SIG-M5 (cell line): Measurements from ENCODE around the gene PRPF38B.
A peak's percentile ranks its signal among the peaks of the same experiment; 100 is the strongest.
"Not testable (repeated sequence)": the region's sequence is repeated elsewhere in the genome, so short reads cannot be mapped to it uniquely, and the experiment has no call there.

ENCODE experiments used
- DNase-seq: peaks from one replicate; lab custom pipeline; 2025; lab: John Stamatoyannopoulos, UW

The PRPF38B gene, protein sequence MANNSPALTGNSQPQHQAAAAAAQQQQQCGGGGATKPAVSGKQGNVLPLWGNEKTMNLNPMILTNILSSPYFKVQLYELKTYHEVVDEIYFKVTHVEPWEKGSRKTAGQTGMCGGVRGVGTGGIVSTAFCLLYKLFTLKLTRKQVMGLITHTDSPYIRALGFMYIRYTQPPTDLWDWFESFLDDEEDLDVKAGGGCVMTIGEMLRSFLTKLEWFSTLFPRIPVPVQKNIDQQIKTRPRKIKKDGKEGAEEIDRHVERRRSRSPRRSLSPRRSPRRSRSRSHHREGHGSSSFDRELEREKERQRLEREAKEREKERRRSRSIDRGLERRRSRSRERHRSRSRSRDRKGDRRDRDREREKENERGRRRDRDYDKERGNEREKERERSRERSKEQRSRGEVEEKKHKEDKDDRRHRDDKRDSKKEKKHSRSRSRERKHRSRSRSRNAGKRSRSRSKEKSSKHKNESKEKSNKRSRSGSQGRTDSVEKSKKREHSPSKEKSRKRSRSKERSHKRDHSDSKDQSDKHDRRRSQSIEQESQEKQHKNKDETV

DNA sequence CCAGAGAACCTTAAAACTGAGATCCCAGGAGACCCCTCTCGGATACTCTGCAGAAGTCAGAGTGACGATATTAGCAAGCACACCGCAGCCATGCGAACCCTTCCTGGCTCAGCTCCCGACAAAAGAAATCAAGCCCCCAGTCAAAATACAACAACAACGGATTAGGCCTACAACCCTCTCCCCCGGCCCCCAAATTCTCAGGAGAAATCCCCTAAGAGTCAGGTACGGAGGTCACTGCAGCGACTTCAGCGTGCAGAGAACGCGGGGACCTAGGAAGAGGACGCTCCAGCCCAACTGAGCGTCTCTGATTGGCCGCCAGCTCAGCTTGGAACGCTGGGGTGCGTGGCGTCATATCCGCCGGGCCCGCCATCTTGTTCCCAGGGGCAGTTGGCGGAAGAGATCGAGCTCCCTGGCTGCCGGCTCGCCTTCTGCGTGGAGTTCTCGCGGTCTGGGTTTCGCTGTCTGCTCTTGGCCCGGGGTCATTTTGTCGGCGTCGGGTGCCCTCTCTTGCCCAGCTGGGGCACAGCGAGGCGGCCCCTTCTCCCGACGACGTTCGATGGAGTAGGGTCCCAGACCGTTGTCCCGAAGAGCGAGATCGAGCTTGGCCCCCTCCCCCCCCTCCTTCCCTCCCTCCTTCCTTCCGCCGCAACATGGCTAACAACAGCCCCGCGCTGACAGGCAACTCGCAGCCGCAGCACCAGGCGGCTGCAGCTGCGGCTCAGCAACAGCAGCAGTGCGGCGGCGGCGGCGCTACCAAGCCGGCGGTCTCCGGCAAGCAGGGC, at the start of gene PRPF38B:
PRPF38B (plus strand) TSS at position 369 of the 782 bp plus-strand sequence; CDS start at position 651, 282 bp downstream.
- DNase-seq = peak; percentile 46

DNA sequence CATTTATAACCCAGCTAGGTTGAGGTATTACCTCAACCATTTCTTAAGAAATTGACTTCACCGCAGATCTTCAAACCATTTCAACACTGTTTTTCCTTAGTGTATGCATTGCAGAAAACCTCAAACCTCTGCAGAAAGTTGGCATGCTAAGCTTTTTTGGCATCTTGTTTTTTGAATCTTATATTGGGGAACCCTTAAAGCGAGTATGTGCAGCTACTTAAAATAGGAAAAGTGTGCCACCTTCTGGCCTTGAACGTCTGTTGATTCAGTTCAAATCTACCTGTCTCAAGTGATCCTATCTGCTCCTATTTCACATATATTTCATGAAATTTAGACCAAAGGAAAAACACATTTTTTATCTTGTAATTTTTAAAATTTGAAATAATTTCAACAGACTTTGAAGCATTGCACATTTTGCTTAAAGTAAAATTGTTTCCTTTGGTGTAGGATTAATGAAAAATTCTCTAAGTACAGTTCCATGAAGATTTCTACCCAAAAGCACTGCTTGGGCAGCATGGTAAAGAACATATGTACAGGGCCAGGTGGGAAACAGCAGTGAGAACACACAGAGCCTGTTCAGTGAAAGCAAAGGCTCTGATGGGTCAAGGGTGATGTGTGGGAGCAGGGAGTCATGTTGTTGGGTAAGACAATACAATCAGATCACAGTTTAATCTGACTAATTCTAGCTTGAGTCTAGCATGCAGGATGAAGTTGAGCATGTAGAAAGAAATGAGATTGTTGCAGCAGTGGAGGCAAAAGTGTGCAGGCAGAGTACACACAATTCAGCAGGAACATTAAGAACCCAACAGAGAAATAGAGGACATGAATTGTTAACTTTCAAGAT, 48.4 kb upstream of the PRPF38B start:
- DNase-seq = no peak

DNA sequence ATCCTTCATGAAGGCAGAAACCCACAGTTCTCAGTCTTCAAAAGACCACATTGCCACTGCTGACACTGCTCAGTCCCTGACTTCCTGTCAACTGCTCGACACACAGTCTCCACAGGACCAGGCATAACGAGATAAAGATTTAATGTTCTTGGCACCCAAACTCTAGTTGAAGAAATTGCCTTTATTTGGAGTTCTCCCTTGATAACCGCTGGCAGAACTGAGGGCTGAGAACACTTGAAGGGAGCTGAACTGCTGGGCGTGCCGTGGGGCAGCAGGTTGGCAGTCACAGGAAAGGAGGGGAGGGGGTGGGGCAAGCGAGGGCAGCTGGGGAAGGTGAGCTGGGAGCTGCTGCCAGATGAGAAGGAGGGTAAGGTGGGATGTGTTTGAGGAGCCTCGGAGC, 47.1 kb upstream of the PRPF38B start:
- no peak for DNase-seq

DNA sequence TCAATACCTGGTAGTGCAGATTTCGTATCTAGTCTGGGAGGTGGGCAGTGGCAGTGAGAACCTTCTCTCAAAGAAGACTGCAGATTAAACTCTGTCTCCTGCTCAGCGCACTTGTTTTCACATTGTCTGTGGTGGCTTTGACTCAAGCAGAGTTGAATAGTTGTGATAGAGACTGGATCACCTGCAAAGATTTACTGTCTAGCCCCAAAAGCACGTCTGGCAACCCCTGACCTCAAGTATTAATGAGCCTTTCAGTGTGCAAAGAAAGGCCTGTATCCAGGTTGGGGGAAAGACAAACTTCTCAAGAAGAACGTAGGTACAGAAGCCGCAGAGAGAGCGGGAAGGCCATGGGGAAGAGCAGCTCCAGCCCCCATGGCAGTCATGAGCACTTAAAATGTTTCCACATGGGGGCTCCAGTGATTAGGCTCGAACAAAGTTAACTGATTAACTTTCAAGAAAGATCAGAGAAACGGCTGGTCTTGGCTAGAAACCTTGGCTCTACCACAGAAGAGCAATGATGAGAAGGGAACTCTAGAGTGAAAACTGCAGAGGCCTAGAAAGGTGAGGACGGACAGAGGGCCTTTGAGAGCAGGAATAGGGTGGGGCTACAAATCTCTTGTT, 46.4 kb upstream of the PRPF38B start:
- DNase-seq = no peak

DNA sequence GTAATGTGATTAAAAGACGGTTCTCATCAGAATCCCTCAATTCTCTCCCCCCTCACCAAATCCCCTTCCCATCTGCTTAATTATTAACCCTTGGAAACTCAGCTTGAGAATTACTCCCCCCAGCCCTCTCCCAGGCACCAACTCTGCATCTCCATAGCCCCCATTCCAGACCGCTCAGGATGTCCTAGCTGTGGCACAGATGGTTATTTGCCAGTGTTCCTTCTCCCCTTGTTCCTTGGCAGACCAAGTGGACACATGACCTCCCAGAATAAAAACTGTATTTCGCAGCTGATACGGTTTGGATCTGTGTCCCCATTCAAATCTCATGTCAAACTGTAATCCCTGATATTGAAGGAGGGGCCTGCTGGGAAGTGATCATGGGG, 45.9 kb upstream of the PRPF38B start:
- DNase-seq = no peak

DNA sequence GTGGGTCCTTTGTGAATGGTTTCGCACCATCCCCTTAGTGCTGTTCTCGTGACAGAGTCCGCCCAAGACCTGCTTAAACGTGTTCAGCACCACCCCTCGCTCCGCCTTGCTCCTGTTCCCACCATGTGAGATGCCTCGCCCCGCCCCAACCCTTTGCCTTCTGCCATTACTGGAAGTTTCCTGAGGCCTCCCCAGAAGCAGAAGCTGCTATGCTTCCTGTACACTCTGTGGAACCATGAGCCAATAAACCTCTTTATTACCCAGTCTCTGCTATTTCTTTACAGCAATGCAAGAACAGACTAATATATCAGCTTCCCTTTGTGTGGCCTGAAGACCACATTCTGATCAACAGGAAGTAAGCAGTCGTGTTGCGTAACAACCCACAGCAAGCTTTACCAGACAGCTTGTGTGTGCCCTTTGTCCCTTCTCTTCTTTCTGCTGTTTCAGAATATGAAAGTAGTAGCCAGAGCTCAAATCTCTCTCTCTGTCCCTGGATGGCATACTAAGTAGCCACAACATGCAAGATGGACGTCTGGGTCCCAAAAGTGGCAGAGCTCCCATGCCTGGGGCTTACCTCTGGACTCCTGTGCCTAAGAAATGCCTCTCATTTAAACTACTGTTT, 45.4 kb upstream of the PRPF38B start:
- peak; percentile 90 for DNase-seq

DNA sequence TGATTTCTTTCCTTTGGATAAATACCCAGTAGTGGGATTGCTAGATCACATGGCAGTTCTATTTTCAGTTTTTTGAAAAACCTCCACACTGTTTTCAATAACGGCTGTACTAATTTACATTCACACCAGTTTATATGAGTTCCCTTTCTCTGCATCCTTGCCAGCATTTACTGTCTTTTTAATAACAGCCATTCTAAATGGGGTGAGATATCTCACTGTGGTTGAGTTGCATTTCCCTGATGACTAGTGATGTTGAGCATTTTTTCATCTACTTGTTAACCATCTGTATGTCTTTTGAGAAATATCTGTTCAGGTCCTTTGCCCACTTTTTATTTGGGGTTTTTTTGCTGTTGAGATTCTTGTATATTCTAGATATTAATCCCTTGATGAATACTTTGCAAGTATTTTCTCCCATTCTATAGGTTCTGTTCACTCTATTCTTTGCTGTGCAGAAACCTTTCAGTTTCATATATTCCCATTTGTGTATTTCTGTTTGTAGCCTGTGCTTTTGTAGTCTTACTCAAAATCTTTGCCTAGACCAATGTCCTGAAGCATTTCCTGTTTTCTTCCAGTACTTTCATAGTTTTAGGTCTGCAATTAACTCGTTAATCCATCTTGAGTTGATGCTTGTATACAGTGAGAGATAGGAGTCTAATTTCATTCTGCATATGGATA, 38.5 kb upstream of the PRPF38B start:
- no peak for DNase-seq

DNA sequence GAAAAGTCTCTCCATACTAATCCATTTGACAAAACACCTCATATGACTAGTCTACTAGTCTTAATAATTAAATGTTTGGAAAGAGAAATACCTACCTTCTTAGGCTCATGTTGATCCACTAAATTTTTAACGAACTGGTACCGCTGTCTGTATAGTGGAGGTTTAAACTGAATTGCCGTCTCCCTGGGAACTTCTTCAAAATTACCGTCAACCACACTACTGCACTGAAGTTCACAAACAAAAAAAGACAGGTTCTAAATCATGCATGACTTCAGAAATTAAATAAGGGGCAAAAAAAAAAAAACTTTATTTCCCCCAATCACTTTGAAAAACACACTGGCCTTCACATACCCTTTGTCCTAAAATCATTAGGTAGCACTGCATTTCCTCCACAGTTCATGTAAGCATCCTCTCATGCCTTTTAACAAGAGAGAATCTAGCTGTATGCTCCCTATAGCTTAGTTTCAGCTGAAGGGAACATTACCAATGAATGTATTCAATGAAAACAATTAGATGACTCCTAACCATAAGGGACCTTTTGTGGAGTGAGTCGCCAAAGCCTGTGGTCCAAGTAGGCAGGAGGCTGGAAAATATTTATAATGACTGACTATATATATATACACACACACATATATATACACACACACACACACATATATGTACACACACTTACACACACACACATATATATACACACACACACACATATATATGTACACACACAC, 34.6 kb upstream of the PRPF38B start:
- DNase-seq = no peak

DNA sequence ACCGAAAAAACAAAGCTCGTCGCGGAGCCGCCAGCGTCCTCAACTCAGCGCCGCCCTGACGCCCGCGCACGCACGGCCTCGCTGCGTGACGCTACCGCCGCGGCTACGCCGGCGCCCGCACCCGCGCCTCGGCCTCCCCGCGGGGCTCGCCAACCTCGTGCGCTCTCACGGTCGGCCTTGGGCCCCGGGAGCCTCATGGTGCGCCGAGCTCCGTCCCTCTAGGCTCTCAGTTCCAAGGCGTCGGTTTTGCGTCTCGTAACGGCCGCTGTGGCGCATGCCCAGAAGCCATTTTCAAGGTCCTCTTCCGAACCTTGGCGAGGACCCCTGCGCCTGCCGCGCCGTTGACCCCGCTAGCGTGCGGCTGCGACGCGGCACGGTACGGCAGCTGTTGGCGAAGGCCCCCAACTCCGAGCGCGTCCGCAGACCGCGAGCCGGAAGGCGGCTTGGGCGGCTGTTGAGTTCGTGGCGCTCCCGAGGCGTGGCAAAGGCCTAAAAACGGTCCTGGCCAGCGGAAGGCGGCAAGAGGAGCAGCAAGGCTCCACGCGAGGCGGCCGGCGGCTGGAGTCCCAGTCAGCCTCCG, 31.0 kb upstream of the PRPF38B start, which contains the start of gene HENMT1:
HENMT1 (minus strand) TSS at position 64 of the 580 bp plus-strand sequence. CDS start 1,209 bp downstream, outside the sequence.
- DNase-seq = no peak

DNA sequence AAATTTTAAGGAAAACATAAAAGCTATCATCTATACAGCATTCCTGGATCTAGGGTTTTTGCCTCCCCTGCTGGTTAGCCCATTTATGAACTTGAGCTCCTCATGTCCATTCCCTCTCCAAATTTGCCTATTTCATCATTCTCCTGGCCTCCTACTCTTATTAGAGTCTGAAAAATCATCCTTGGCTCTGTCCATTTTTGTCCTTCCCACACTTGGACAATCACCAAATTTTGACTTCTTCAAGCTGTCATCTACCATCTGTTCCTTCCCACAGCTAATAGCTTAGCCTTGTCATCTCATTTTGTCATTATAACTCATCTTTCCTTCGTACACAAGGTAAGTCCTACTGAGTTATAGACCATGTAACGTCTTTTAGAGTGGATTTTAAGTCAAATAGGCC, 29.0 kb upstream of the PRPF38B start:
- DNase-seq = no peak

DNA sequence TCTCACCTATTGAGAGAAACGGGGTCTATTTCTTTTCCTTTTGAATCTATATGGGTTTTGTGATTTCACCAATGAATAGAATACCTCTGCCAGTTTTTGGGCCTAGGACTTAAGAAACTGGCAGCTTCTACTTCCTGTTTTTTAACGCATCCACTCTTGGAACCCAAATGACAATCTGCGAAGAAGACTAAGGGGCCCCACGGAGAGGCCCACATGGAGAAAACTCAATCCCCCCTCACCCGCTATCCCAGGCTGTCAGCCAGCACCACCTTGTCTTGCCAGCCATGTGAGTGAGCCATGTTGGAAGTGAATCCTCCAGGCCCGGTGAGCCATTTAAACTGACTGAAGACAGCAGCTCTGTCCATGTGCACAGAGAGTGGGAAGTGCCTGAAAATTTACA, 27.6 kb upstream of the PRPF38B start:
- DNase-seq = no peak

DNA sequence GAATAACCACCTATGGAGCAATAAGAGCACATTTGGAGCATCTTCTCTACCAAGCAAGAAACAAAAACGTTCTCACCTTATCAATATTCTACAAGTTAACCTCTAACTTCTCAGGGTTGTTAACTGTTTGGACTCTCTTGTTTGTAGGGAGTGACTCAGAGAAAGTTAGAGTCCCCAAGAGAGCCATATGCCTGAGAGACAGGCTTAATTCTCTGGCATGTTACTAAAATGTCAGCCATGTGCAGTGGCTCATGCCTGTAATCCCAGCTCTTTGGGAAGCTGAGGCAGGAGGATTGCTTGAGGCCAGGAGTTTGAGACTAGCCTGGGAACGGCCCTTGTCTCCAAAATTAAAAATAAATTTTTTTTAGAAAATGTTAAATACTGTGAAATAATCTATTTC, 27.0 kb upstream of the PRPF38B start:
- no peak for DNase-seq

DNA sequence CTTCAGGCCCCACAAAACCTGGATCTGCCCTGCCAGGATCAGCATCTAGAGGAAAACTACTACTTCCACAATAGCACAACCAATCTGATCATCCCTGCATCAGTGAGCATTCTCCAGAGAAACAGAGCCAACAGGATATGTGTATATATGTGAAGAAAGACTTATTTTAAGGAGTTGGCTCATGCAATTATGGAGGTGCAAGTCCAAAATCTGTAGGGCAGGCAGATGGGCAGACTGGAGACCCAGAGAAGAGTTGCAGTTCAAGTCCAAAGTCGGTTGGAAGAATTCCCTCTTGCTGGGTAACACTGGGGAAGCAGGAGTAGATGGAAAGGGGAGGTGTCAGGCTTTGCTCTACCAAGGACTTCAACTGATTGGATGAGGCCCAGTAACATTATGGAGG, 26.3 kb upstream of the PRPF38B start:
- no peak for DNase-seq

DNA sequence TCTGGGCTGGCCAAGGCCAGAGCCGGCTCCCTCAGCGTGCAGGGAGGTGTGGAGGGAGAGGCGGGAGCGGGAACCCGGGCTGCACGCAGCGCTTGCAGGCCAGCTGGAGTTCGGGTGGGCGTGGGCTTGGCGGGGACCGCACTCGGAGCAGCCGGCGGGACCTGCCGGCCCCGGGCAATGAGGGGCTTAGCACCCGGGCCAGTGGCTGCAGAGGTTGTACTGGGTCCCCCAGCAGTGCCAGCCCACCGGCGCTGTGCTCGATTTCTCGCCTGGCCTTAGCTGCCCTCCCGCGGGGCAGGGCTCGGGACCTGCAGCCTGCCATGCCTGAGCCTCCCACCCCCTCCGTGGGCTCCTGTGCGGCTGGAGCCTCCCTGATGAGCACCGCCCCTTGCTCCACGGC, 24.7 kb upstream of the PRPF38B start:
- DNase-seq = not testable (repeated sequence)

DNA sequence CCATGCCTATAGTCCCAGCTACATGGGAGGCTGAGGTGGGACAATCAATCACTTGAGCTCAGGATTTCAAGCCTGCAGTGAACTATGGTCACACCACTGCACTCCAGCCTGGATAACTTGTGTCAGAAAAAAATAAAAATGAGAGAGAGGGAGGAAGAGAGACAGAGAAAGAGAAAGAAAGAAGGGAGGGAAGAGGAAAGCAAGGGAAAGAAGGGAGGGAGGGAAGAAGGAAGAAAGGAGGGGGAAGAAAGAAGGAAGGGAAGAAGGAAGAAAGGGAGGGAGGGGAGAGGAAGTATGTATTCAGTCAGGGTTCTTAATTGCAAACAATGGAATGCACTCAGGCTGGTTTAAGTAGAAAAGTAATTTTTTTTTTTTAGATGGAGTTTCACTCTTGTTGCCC, 23.3 kb upstream of the PRPF38B start:
- DNase-seq = no peak

DNA sequence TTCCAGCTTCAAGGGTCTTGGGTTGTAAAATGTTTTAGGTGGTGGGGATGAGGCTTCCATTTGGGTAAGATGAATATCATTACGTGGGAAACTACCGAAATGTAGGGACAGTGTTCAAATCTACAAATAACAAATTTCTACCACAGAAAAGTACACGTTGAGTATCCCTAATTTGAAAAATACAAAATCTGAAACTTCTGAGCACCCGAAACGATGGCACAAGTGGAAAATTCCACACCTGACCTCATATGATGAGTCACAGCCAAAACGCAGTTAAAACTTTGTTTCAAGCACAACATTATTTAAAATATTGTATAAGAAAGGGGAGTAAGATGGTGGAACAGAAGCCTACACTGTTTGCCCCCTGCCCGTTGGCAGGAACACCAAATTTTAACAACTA, 22.4 kb upstream of the PRPF38B start:
- DNase-seq = no peak

DNA sequence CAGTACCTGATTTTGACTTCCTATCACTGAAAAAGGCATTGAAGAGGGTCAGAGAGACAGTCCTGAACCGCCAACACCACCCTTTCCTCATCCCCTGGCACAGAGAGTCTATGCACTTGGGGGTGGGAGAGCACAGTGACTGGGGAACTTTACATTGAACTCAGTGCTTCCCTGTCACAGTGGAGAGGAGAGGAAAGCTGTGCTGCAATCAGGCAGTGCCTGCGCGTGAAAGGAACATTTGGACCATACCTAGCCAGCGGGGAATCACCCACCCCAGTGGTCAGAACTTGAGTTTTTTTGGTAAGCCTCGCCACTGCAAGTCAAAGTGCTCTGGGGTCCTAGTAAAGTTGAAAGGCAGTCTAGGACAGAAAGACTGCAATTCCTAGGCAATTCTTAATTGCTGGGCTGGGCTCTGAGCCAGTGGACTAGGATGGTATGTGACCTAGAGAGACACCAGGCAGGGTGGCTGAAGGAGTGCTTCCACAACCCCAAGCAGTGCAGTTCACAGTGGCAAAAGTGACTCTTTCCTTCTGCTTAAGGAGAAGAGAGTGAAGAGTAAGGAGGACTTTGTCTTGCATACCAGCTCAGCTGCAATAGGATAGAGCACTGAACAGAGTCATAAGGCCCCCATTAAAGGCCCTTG, 21.9 kb upstream of the PRPF38B start:
- no peak for DNase-seq

DNA sequence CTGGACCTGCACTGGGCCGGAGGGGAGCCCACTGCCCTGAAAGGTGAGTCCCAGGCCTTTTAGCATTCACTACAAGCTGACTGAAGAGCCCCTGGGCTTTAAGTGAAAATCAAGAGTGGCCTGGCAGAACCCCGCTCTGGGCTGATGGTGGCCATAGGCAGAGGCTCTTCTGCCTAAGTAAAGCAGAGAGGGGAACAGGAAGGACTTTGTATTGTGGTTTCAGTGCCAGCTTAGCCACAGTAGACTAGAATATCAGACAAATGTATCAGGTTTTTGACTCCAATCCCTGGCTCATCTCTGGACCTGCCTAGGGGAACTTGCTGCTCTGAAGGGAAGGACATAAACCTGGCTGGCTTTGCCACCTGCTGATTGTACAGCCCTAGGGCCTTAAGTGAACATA, 21.0 kb upstream of the PRPF38B start:
- DNase-seq = no peak

DNA sequence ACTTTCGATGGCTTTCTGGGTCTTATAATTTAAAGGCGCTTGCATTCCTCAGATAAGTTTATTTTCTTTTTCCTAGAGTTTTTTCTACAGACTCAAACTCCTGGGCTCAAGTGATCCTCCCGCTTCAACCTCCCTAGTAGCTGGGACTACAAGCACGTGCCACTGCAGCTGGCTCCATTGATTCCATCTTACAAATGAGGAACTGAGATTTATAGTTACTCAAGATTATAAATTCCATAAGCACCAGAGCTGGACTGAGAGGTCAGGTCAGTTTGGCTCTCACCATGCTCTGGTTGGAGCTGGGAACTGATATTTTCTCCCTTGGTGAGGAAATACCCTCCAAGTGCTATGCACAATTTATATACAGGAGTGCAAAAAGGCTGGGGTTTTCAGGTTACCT, 13.4 kb upstream of the PRPF38B start:
- no peak for DNase-seq
